Measurements from ENCODE around the gene MRPL2. TPM values are rescaled to one million over a fixed set of nuclear protein-coding genes. Genes with fewer than 3 reads are reported as not detected.

MRPL2 gene
- total and polyA plus RNA-seq, 2 of the 4 experiments (the other 2 are of a cell fraction): 18.1 to 45.9 TPM

DNA sequence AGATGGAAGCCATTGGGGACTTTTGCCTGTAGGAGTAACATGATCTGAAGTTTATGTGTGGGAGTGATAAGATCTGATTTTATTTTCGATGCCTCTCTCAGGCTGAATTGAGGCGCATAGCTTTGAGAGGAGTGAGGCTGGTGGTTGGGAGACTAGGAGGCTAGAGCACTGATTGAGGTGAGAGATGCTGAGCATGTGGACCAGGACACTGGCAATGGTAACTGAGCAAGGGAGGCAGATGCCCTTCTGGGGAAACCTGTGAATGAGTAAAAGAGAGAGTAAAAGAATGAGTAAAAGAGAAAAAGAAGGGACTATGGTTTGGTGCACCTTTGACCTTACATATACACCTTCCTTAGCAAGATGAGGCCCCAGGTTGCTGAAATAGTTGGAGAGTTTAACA is 34.8 kb downstream of the MRPL2 start:
- Histone ChIP-seq H3K56ac (ENCODE audit: extremely low read depth, insufficient read depth, low read length) (no peak overlapping the region), H3K36me3 (ENCODE audit: control insufficient read depth, insufficient read depth, low read length) (peaks cover 53% of the 10 kb centered on the region), H3K27ac (ENCODE audit: insufficient read depth, low read length) (no peak overlapping the region), H2BK20ac (ENCODE audit: low read depth, low read length) (no peak overlapping the region), H2AK5ac (ENCODE audit: low read depth, low read length) (no peak overlapping the region), H3K14ac (replicated peaks; ENCODE audit: low read depth, low read length) (no peak overlapping the region), H2AK9ac (replicated peaks; ENCODE audit: low read depth, low read length, poor library complexity) (no peak overlapping the region), H3K27me3 (ENCODE audit: control insufficient read depth, insufficient read depth, low read length) (no peaks in the 10 kb centered on the region), H4K91ac (ENCODE audit: insufficient read depth, low read depth, low read length) (no peak overlapping the region), H3K9me3 (ENCODE audit: control insufficient read depth, insufficient read depth, low read length) (no peaks in the 10 kb centered on the region), H4K20me1 (ENCODE audit: insufficient read depth, low read length) (peaks cover 17% of the 10 kb centered on the region), H2BK5ac (ENCODE audit: low read depth, low read length, poor library complexity, severe bottlenecking) (no peak overlapping the region), H3K4me3 (ENCODE audit: insufficient read depth, low read depth, low read length) (no peak overlapping the region), H3K4me2 (ENCODE audit: low read depth, low read length) (no peak overlapping the region), H2AFZ (replicated peaks; ENCODE audit: low read length, poor library complexity) (no peak overlapping the region), H2BK120ac (ENCODE audit: low read depth, low read length) (no peak overlapping the region), H3K79me1 (ENCODE audit: low read depth in 1 of 2, low read length in 2 of 2) (peaks cover 29 to 58% of the 10 kb centered on the region in 2 experiments), H3K18ac (ENCODE audit: low read depth, low read length) (no peak overlapping the region), H4K5ac (ENCODE audit: low read depth, low read length) (no peak overlapping the region), H2BK15ac (ENCODE audit: low read depth, low read length) (no peak overlapping the region), H3K9me1 (ENCODE audit: insufficient read depth, low read length) (0 out of 2 replicates have a peak, but pooled peaks cover 4% of the 10 kb centered on the region), H3K9ac (ENCODE audit: low read depth, low read length) (no peak overlapping the region), H3K23ac (ENCODE audit: low read depth, low read length) (peak overlapping the region; percentile 32; the same call in 1 of the 2 replicates), H3K4me1 (ENCODE audit: control insufficient read depth, insufficient read depth, low read length) (peaks cover 9% of the 10 kb centered on the region), H3K4ac (ENCODE audit: low read depth, low read length) (no peak overlapping the region), H4K8ac (ENCODE audit: low read depth in 2 of 2, low read length in 2 of 2) (peak overlapping the region in 1 of 2 experiments; percentile 11; a peak in 1 of 4 replicates)
- dilution Hi-C loops (cut with HindIII; ENCODE audit: low sequenced_read_pairs, unreplicated experiment) (no loop called here), intact Hi-C loops (cut with micrococcal nuclease) (no loop called here), in situ Hi-C loops (cut with MboI; ENCODE audit: low sequenced_read_pairs) (no loop called here)
- TF ChIP-seq CEBPB (IDR thresholded peaks at IDR 0.05; ENCODE audit: low read depth, low read length): no peak
- no peak for TF ChIP-seq MAZ (IDR thresholded peaks at IDR 0.05; ENCODE audit: borderline replicate concordance, low read depth, low read length)
- TF ChIP-seq RAD21 (IDR thresholded peaks at IDR 0.05; ENCODE audit: low read length): no peak
- TF ChIP-seq, protein P1, sequence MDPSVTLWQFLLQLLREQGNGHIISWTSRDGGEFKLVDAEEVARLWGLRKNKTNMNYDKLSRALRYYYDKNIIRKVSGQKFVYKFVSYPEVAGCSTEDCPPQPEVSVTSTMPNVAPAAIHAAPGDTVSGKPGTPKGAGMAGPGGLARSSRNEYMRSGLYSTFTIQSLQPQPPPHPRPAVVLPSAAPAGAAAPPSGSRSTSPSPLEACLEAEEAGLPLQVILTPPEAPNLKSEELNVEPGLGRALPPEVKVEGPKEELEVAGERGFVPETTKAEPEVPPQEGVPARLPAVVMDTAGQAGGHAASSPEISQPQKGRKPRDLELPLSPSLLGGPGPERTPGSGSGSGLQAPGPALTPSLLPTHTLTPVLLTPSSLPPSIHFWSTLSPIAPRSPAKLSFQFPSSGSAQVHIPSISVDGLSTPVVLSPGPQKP (IDR thresholded peaks at IDR 0.05; ENCODE audit: borderline replicate concordance, low read depth, low read length): no peak
- TF ChIP-seq POLR2A (IDR thresholded peaks at IDR 0.05; ENCODE audit: low read depth, low read length): no peak
- no peak for TF ChIP-seq NFE2L2 (IDR thresholded peaks at IDR 0.05; ENCODE audit: low read depth, low read length)
- TF ChIP-seq CHD1 (IDR thresholded peaks at IDR 0.05; ENCODE audit: low read depth, low read length): no peak
- no peak for TF ChIP-seq RFX5 (IDR thresholded peaks at IDR 0.05; ENCODE audit: low read depth, low read length)
- TF ChIP-seq, protein P2, sequence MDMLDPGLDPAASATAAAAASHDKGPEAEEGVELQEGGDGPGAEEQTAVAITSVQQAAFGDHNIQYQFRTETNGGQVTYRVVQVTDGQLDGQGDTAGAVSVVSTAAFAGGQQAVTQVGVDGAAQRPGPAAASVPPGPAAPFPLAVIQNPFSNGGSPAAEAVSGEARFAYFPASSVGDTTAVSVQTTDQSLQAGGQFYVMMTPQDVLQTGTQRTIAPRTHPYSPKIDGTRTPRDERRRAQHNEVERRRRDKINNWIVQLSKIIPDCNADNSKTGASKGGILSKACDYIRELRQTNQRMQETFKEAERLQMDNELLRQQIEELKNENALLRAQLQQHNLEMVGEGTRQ (IDR thresholded peaks at IDR 0.05; ENCODE audit: low read depth, low read length): no peak
- no peak for DNase-seq
- no peak for ATAC-seq (ENCODE audit: low read depth)
- ChIA-PET CTCF (interaction anchor here (1.2 kb wide), 1 partner anchor 23 kb away, joined by 3 read pairs; no protein-coding TSS in a partner anchor), POLR2A (ENCODE audit: unreplicated experiment) (no interaction called here)
- no TSS peak for BruUV-seq (replicated peaks)
- 100% methylated on average over 1 of the region's 2 CpGs; no CpG with 5 or more reads in 1 of the 2 experiments for WGBS, 2 experiments (ENCODE audit: extremely low coverage in 2 of 2, insufficient read length in 1 of 2)
